ENCODE results near the gene TASOR2. TPM values are rescaled to one million over a fixed set of nuclear protein-coding genes. Genes with fewer than 3 reads are reported as not detected.

Gene TASOR2
- total and polyA plus RNA-seq, 2 donors from 2014 or later: 3.9 to 58.8 TPM

- peaks cover 0 to 30% (median 23%) of the 10 kb centered on the region in 3 donors for H3K4me1 ChIP-seq (ENCODE audit: control insufficient read depth in 2 of 3, insufficient read depth in 2 of 3, low read depth in 1 of 3, low read length in 3 of 3)
- H3K27ac ChIP-seq (ENCODE audit: low read depth in 2 of 2, low read length in 2 of 2): no peak overlapping the region
- H3K4me3 ChIP-seq (ENCODE audit: low read length in 3 of 3): no peak overlapping the region
- H3K9ac ChIP-seq (ENCODE audit: low read length in 3 of 3): no peak overlapping the region
- no peak for TF ChIP-seq CTCF (IDR thresholded peaks at IDR 0.05; ENCODE audit: borderline replicate concordance, extremely low read depth, insufficient read depth)
- DNase-seq (no peak), FAIRE-seq (no peak)
- intact Hi-C loops (cut with DNase I): no loop called here
- H3K36me3 ChIP-seq (ENCODE audit: control insufficient read depth in 2 of 3, insufficient read depth in 3 of 3, low read length in 3 of 3): no peaks in the 10 kb centered on the region
- H3K9me3 ChIP-seq (ENCODE audit: control insufficient read depth in 2 of 3, insufficient read depth in 1 of 3, low read length in 3 of 3): no peaks in the 10 kb centered on the region
- no peaks in the 10 kb centered on the region for H3K27me3 ChIP-seq (ENCODE audit: control insufficient read depth, insufficient read depth, low read length)
Measured at GRCh38 chr10:5661043-5661442, 23.6 kb upstream of the TASOR2 start.

- DNase-seq: peak in 1 of 5 donors; percentile 15
- Histone ChIP-seq H3K9ac (ENCODE audit: low read length in 3 of 3) (no peak overlapping the region), H3K36me3 (ENCODE audit: control insufficient read depth in 2 of 3, insufficient read depth in 3 of 3, low read length in 3 of 3) (no peaks in the 10 kb centered on the region), H3K4me3 (ENCODE audit: low read length in 3 of 3) (no peak overlapping the region), H3K27me3 (ENCODE audit: control insufficient read depth, insufficient read depth, low read length) (no peaks in the 10 kb centered on the region), H3K4me1 (ENCODE audit: control insufficient read depth in 2 of 3, insufficient read depth in 2 of 3, low read depth in 1 of 3, low read length in 3 of 3) (peaks cover 0 to 36% (median 26%) of the 10 kb centered on the region in 3 donors), H3K27ac (ENCODE audit: low read depth in 2 of 2, low read length in 2 of 2) (peak overlapping the region in 1 of 2 donors; percentile 60), H3K9me3 (ENCODE audit: control insufficient read depth in 2 of 3, insufficient read depth in 1 of 3, low read length in 3 of 3) (no peaks in the 10 kb centered on the region)
- no peak for TF ChIP-seq CTCF (IDR thresholded peaks at IDR 0.05; ENCODE audit: borderline replicate concordance, extremely low read depth, insufficient read depth)
- intact Hi-C loops (cut with DNase I): no loop called here
- no peak for FAIRE-seq
Measured at GRCh38 chr10:5662708-5663579, 21.7 kb upstream of the TASOR2 start.

DNA sequence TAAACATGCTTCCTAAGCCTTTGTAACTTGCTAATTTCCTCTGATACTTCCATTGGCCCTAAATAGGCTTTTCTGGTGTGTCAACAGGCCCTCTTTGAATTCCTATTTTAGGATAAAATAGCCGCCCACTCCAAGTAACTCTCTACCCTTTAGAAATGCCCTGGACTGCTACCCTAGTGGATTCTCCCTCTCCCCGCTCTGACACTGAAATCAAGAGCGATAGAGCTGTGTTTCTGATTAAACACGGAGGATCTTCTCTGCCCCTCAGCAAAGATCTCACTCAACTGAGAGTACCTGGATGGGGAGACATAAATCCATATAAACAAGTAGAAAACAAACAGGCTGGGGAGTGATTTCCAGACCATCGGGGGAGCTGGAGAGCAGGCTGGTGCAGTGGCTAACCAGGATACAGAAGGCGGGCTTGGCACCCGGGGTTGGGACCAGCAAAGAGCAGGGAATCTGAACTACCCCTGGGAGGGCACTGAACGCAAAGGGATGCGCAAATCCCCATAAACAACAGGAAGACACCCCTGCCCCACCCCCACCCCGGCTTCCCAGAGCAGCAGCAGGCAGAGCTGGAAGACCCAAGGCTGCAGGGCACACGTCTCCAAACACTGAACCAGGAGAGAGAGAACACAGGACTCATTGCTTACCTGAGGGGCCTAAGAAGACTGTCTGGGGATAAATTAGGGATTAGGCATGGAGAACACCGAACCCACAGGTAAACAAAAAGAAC, 20.8 kb upstream of the TASOR2 start:
- Histone ChIP-seq H3K27me3 (ENCODE audit: control insufficient read depth, insufficient read depth, low read length) (no peaks in the 10 kb centered on the region), H3K4me3 (ENCODE audit: low read length in 3 of 3) (peak overlapping the region in 1 of 3 donors; percentile 42), H3K9ac (ENCODE audit: low read length in 3 of 3) (no peak overlapping the region), H3K9me3 (ENCODE audit: control insufficient read depth in 2 of 3, insufficient read depth in 1 of 3, low read length in 3 of 3) (no peaks in the 10 kb centered on the region), H3K4me1 (ENCODE audit: control insufficient read depth in 2 of 3, insufficient read depth in 2 of 3, low read depth in 1 of 3, low read length in 3 of 3) (peaks cover 0 to 36% (median 23%) of the 10 kb centered on the region in 3 donors), H3K36me3 (ENCODE audit: control insufficient read depth in 2 of 3, insufficient read depth in 3 of 3, low read length in 3 of 3) (no peaks in the 10 kb centered on the region), H3K27ac (ENCODE audit: low read depth in 2 of 2, low read length in 2 of 2) (no peak overlapping the region)
- DNase-seq (peak in 1 of 5 donors; percentile 47), FAIRE-seq (no peak)
- intact Hi-C loops (cut with DNase I): no loop called here
- no peak for TF ChIP-seq CTCF (IDR thresholded peaks at IDR 0.05; ENCODE audit: borderline replicate concordance, extremely low read depth, insufficient read depth)

All from kidney (tissue), 14 donors.